ENCODE measurements around the gene NAP1L1.
"Not testable (repeated sequence)": the region's sequence is repeated elsewhere in the genome, so short reads cannot be mapped to it uniquely, and the experiment has no call there.

The NAP1L1 gene

GRCh38 chr12:75995691-75996090, 88.8 kb downstream of the NAP1L1 start:
- no peaks in the 10 kb centered on the region for H3K27me3 ChIP-seq (ENCODE audit: control insufficient read depth, insufficient read depth, low read length)
- H3K36me3 ChIP-seq (ENCODE audit: insufficient read depth, low read length), result no peaks in the 10 kb centered on the region
- H3K4me1 ChIP-seq (ENCODE audit: control insufficient read depth, insufficient read depth, low read length), result peaks cover 30% of the 10 kb centered on the region
- H3K9me3 ChIP-seq (replicated peaks; ENCODE audit: low read length), result no peaks in the 10 kb centered on the region
- H3K9ac ChIP-seq (ENCODE audit: low read depth, low read length), result no peak overlapping the region
- H3K4me2 ChIP-seq (ENCODE audit: low read length), result no peak overlapping the region
- H3K4me3 ChIP-seq (ENCODE audit: low read length), result no peak overlapping the region

- Histone ChIP-seq H3K9me3 (replicated peaks; ENCODE audit: low read length) (no peaks in the 10 kb centered on the region), H3K4me1 (ENCODE audit: control insufficient read depth, insufficient read depth, low read length) (peaks cover 25% of the 10 kb centered on the region), H3K4me2 (ENCODE audit: low read length) (no peak overlapping the region), H3K4me3 (ENCODE audit: low read length) (no peak overlapping the region), H3K9ac (ENCODE audit: low read depth, low read length) (no peak overlapping the region), H3K27me3 (ENCODE audit: control insufficient read depth, insufficient read depth, low read length) (no peaks in the 10 kb centered on the region), H3K36me3 (ENCODE audit: insufficient read depth, low read length) (no peaks in the 10 kb centered on the region)
Observed at GRCh38 chr12:75994069-75994740, 90.3 kb downstream of the NAP1L1 start.

GRCh38 chr12:75991753-75992152, 92.7 kb downstream of the NAP1L1 start:
- no peaks in the 10 kb centered on the region for H3K36me3 ChIP-seq (ENCODE audit: insufficient read depth, low read length)
- no peak overlapping the region for H3K4me2 ChIP-seq (ENCODE audit: low read length)
- H3K4me3 ChIP-seq (ENCODE audit: low read length), result no peak overlapping the region
- no peaks in the 10 kb centered on the region for H3K27me3 ChIP-seq (ENCODE audit: control insufficient read depth, insufficient read depth, low read length)
- H3K9me3 ChIP-seq (replicated peaks; ENCODE audit: low read length), result no peaks in the 10 kb centered on the region
- H3K9ac ChIP-seq (ENCODE audit: low read depth, low read length), result no peak overlapping the region
- H3K4me1 ChIP-seq (ENCODE audit: control insufficient read depth, insufficient read depth, low read length), result peaks cover under 1% of the 10 kb centered on the region

GRCh38 chr12:75990189-75990912, 94.1 kb downstream of the NAP1L1 start:
- Histone ChIP-seq H3K4me1 (ENCODE audit: control insufficient read depth, insufficient read depth, low read length) (no peaks in the 10 kb centered on the region), H3K9me3 (replicated peaks; ENCODE audit: low read length) (no peaks in the 10 kb centered on the region), H3K9ac (ENCODE audit: low read depth, low read length) (no peak overlapping the region), H3K36me3 (ENCODE audit: insufficient read depth, low read length) (no peaks in the 10 kb centered on the region), H3K4me2 (ENCODE audit: low read length) (no peak overlapping the region), H3K4me3 (ENCODE audit: low read length) (no peak overlapping the region), H3K27me3 (ENCODE audit: control insufficient read depth, insufficient read depth, low read length) (no peaks in the 10 kb centered on the region)

GRCh38 chr12:75987709-75988108, 96.8 kb downstream of the NAP1L1 start:
- H3K4me2 ChIP-seq (ENCODE audit: low read length); H3K9me3 ChIP-seq (replicated peaks; ENCODE audit: low read length); H3K9ac ChIP-seq (ENCODE audit: low read depth, low read length); H3K27me3 ChIP-seq (ENCODE audit: control insufficient read depth, insufficient read depth, low read length); H3K36me3 ChIP-seq (ENCODE audit: insufficient read depth, low read length); H3K4me1 ChIP-seq (ENCODE audit: control insufficient read depth, insufficient read depth, low read length); H3K4me3 ChIP-seq (ENCODE audit: low read length): not testable (repeated sequence)
